ENCODE results near the gene TIAM1. TPM values are rescaled to one million over a fixed set of nuclear protein-coding genes. Genes with fewer than 3 reads are reported as not detected.

TIAM1 gene
- total RNA-seq, 1 experiment from 2014 or later, result 18.8 TPM

DNA sequence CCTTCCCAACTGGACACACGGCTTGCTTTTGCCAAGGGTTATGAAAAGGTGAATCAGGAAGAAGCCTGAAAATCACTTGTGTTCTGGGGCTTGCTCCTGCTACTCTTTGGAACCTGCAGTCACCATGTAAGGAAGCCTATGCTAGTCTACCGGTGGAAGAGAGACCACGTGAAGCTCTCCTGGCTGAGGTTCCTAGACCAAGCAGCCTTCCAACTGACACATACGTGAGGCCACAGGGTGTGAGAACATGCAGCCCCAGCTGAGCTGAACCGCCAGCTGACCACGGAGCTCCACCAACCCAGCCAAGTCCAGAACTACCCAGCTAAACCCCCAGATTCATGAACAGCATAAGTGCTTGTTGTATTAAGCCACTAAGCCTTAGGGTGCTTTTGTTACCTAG lies 233.0 kb downstream of the TIAM1 start:
- no peak overlapping the region for H3K4me3 ChIP-seq (ENCODE audit: insufficient read depth, low read depth, low read length)
- DNase-seq, result no peak
- no peaks in the 10 kb centered on the region for H3K27me3 ChIP-seq (ENCODE audit: control insufficient read depth, insufficient read depth, low read length)
- no peaks in the 10 kb centered on the region for H3K36me3 ChIP-seq (replicated peaks; ENCODE audit: control insufficient read depth, insufficient read depth, low read length)

DNA sequence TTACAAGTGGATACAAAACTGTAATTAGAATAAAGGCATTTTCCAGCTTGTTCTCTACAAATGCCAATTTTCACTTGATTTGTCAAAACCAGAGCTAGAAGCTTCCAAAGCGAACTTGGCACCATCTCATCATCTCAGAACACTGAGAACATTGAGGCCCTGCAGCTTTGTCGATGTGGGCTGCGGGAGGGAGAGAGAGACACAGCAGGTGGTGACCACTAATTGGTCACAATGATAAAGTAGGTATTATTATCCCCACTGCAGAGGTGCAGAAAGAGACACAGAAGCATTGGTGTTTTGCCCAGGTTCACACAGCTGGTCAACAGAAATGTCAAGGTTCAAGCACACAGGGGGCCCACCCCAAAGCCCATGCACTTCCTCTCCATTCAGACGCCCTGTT lies 233.6 kb downstream of the TIAM1 start:
- no peaks in the 10 kb centered on the region for H3K36me3 ChIP-seq (replicated peaks; ENCODE audit: control insufficient read depth, insufficient read depth, low read length)
- DNase-seq, result no peak
- H3K27me3 ChIP-seq (ENCODE audit: control insufficient read depth, insufficient read depth, low read length), result no peaks in the 10 kb centered on the region
- no peak overlapping the region for H3K4me3 ChIP-seq (ENCODE audit: insufficient read depth, low read depth, low read length)

DNA sequence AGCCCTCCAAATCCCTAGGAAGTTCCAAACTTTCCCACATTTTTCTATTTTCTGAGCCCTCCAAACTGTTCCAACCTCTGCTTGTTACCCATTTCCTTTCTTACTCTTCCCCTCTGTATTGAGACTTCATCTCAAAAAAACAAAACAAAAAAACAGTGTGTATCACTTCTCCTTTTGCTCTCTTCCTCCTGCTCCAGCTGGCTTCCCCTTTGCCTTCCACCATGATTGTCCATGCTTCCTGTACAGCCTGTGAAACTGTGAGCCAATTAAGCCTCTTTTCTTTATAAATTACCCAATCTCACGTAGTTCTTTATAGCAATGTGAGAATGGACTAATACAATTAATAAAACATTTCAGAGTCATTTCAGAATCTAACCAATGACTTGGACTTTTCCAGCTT lies 236.2 kb downstream of the TIAM1 start:
- H3K27me3 ChIP-seq (ENCODE audit: control insufficient read depth, insufficient read depth, low read length), result no peaks in the 10 kb centered on the region
- DNase-seq, result no peak

DNA sequence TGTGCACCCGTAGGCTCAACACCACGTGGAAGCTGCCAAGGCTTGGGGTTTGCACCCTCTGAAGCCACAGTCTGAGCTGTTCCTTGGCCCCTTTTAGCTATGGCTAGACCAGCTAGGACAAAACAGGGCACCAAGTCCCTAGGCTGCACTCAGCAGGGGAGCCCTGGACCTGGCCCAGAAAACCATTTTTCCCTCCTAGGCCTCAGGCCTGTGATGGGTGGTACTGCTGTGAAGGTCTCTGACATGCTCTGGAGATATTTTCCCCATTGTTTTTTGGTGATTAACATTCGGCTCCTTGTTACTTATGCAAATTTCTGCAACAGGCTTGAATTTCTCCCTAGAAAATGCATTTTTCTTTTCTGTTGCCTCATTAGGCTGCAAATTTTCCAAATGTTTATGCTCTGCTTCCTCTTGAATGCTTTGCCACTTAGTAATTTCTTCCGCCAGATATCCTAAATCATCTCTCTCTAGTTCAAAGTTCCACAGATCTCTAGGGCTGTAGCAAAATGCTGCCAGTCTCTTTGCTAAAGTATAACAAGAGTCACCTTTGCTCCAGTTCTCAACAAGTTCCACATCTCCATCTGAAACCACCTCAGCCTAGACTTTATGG lies 236.8 kb downstream of the TIAM1 start:
- H3K36me3 ChIP-seq (replicated peaks; ENCODE audit: control insufficient read depth, insufficient read depth, low read length), result no peaks in the 10 kb centered on the region
- no peak for DNase-seq
- H3K4me3 ChIP-seq (ENCODE audit: insufficient read depth, low read depth, low read length), result no peak overlapping the region
- H3K27me3 ChIP-seq (ENCODE audit: control insufficient read depth, insufficient read depth, low read length), result no peaks in the 10 kb centered on the region

More for the DNA sequence above, 236.2 kb downstream of the TIAM1 start:
- Histone ChIP-seq H3K4me3 (ENCODE audit: insufficient read depth, low read depth, low read length) (no peak overlapping the region), H3K36me3 (replicated peaks; ENCODE audit: control insufficient read depth, insufficient read depth, low read length) (no peaks in the 10 kb centered on the region)

DNA sequence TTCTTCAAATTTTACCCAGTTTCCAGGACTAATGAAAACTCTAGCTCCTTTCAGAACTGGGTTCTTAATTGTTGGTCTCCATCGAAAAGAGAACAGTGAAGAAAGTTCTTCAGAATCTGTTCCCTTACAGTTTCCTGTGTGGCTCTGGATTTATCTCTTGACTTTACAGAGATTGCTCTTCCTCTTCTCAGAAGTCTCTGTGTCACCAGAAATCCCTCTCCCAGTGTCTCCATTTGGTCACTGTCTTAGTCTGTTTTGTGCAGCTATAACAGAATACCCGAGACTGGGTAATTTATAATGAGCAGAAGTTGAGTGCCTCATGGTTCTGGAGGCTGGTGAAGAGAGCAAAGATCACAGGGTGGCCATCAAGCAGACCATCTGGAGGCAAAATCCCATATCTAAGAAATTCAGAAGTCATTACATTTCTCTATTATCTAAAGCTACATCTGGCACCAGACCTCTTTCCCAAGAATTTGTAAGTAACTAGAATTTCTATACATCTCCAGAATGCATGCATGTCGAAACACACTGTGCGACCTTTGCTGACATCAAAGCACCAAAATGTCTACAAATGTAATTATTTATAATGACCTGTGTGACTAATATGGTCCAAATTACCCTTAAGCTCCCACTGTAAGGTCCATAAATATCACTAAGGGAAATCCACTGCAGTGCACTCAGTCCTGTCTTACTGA lies 240.3 kb downstream of the TIAM1 start:
- DNase-seq, result no peak
- H3K27me3 ChIP-seq (ENCODE audit: control insufficient read depth, insufficient read depth, low read length), result no peaks in the 10 kb centered on the region
- H3K36me3 ChIP-seq (replicated peaks; ENCODE audit: control insufficient read depth, insufficient read depth, low read length), result no peaks in the 10 kb centered on the region
- H3K4me3 ChIP-seq (ENCODE audit: insufficient read depth, low read depth, low read length), result no peak overlapping the region

DNA sequence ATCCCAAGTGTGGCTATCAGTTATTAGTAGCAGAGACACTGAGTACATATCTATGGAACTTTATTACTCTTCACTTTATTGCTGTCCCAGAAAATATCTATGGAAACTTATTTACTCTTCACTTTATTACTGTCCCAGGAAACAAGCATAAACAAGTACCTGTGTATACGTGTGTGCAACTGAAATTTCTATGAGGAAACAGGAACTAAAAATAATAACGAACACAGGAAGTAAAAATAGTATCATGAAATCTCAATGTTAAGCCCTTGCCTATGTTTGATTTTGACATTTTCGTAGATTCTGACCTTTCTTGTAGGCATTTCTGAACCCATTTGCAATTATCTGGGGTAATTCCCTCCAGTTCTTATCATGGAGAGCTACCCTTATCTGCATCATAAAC lies 240.9 kb downstream of the TIAM1 start:
- Histone ChIP-seq H3K4me3 (ENCODE audit: insufficient read depth, low read depth, low read length) (no peak overlapping the region), H3K36me3 (replicated peaks; ENCODE audit: control insufficient read depth, insufficient read depth, low read length) (no peaks in the 10 kb centered on the region), H3K27me3 (ENCODE audit: control insufficient read depth, insufficient read depth, low read length) (no peaks in the 10 kb centered on the region)
- DNase-seq, result no peak

DNA sequence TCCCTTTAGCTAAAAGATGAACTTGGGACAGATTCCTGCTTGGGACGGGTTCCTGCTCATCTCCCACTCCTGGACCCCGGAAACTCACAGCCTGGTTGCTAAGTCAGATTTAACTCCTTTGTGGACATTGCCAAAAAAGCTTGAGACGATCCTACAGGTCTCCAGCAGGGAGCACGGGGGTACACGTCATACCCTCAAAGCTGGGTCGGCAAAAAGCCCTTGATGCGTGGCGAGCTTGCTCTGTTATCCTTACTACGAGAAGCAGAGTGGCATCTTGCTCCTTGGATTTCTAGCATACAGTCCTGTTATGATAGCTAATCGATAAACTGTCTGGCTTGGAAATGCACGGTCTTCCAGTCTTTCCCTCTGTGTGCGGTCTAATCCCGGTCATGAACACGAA lies 244.9 kb downstream of the TIAM1 start:
- H3K4me3 ChIP-seq (ENCODE audit: insufficient read depth, low read depth, low read length), result no peak overlapping the region
- H3K36me3 ChIP-seq (replicated peaks; ENCODE audit: control insufficient read depth, insufficient read depth, low read length), result no peaks in the 10 kb centered on the region
- no peak for DNase-seq
- H3K27me3 ChIP-seq (ENCODE audit: control insufficient read depth, insufficient read depth, low read length), result no peaks in the 10 kb centered on the region

DNA sequence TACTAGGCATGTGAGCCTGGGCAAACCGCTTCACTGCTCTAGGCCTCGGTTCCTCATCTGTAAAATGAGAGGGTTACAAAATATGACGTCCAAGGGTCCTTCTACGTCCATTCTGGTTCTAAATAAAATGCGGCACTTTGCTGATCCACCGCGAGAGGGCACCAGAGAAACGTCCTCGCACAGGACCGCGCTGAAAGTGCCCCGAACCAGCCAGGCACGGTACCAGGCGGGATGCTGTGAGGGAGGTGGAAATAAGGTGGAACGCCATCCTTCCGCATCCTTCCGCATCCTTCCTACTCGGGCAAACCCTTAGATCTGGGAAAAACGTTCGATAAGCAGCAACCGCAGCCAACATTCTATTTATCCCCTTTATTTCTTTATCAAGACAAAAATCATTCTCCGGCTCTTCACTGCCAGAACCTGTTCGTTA lies 245.5 kb downstream of the TIAM1 start:
- H3K27me3 ChIP-seq (ENCODE audit: control insufficient read depth, insufficient read depth, low read length), result no peaks in the 10 kb centered on the region
- no peak overlapping the region for H3K4me3 ChIP-seq (ENCODE audit: insufficient read depth, low read depth, low read length)
- peak; percentile 73 for DNase-seq
- H3K36me3 ChIP-seq (replicated peaks; ENCODE audit: control insufficient read depth, insufficient read depth, low read length), result no peaks in the 10 kb centered on the region

DNA sequence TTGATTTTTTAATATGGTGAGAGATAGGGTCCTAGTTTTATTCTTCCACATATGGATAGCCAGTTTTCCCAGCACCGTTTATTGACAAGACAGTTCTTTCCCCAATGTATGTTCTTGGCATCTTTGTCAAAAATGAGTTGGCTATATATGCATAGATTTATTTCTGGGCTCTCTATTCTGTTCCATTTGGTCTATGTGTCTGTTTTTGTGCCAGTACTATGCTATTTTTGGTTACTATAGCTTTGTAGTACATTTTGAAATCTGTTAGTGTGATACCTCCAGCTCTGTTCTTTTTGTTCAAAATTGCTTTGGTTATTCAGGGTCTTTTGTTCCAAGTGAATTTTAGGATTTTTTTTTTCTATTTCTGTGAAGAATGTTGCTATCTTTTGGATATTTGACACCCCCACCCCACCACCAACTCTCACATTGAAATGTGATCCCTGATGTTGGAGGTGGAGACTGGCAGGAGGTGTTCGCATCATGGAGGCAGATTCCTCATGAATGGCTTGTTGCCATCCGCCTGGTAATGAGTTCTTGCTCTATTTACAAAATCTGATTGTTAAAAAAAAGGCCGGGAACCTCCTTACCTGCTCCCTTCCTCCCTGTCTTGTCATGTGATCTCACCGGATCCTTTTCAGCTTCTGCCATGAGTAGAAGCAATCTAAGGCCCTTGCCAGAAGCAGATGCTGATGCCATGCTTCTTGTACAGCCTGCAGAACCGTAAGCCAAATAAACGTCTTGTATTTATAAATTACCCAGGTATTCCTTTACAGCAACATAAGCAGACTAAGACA lies 251.0 kb downstream of the TIAM1 start:
- DNase-seq, result no peak
- H3K4me3 ChIP-seq (ENCODE audit: insufficient read depth, low read depth, low read length), result no peak overlapping the region
- no peaks in the 10 kb centered on the region for H3K36me3 ChIP-seq (replicated peaks; ENCODE audit: control insufficient read depth, insufficient read depth, low read length)
- H3K27me3 ChIP-seq (ENCODE audit: control insufficient read depth, insufficient read depth, low read length), result no peaks in the 10 kb centered on the region

DNA sequence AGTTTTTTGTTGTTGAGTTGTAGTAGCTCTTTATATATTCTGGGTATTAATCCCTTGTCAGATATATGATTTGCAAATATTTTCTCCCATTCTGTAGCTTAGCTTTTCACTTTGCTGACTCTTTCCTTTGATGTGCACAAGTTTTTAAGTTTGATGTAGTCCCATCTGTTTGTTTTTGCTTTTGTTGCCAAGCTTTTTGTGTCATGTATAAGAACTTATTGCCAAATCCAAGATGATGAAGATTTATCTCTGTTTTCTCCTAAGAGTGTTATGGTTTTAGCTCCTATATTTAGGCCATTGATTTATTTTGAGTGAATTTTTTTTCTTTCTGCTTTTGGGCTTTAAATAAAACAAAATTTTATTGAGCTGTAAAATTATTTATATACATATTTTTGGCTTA lies 253.7 kb downstream of the TIAM1 start:
- Histone ChIP-seq H3K27me3 (ENCODE audit: control insufficient read depth, insufficient read depth, low read length) (no peaks in the 10 kb centered on the region), H3K36me3 (replicated peaks; ENCODE audit: control insufficient read depth, insufficient read depth, low read length) (no peaks in the 10 kb centered on the region), H3K4me3 (ENCODE audit: insufficient read depth, low read depth, low read length) (no peak overlapping the region)
- no peak for DNase-seq

DNA sequence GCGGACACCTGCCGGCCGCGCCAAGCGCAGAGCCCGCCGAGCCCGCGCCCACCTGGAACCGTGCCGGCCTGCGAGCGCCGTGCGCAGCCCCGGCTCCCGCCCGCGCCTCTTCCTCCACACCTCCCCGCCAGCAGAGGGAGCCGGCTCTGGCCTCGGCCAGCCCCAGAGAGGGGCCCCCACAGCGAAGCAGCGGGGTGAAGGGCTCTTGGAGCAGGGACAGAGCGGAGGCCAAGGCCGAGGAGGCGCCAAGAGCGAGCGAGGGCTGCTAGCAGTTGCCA lies 255.6 kb downstream of the TIAM1 start:
- no peaks in the 10 kb centered on the region for H3K27me3 ChIP-seq (ENCODE audit: control insufficient read depth, insufficient read depth, low read length)
- peak; percentile 34 for DNase-seq
- H3K4me3 ChIP-seq (ENCODE audit: insufficient read depth, low read depth, low read length), result no peak overlapping the region
- no peaks in the 10 kb centered on the region for H3K36me3 ChIP-seq (replicated peaks; ENCODE audit: control insufficient read depth, insufficient read depth, low read length)

DNA sequence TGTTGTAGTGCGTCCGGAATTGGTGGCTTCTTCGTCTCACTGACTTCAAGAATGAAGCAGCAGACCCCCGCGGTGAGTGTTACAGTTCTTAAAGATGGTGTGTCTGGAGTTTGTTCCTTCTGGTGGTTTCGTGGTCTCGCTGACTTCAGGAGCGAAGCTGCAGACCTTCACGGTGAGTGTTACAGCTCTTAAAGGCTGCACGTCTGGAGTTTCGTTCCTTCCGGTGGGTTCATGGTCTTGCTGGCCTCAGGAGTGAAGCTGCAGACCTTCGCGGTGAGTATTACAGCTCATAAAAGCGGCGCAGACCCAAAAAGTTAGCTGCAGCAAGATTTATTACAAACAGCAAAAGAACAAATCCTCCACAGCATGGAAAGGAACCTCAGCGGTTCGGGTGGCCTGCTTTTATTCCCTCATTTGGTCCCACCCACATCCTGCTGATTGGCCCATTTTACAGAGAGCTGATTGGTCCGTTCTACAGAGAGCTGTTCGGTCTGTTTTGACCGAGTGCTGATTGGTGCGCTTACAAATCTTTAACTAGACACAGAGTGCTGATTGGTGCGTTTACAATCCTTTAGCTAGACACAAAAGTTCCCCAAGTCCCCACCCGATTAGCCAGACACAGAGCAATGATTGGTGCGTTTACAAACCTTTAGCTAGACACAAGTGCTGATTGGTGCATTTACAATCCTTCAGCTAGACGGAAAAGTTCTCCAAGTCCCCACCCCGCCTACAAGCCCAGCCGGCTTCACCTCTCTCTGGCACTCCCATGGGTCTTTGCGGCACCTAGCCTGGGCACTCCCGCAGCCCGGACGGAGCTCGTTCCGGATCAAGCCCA lies 256.2 kb downstream of the TIAM1 start:
- no peak overlapping the region for H3K4me3 ChIP-seq (ENCODE audit: insufficient read depth, low read depth, low read length)
- no peaks in the 10 kb centered on the region for H3K27me3 ChIP-seq (ENCODE audit: control insufficient read depth, insufficient read depth, low read length)

DNA sequence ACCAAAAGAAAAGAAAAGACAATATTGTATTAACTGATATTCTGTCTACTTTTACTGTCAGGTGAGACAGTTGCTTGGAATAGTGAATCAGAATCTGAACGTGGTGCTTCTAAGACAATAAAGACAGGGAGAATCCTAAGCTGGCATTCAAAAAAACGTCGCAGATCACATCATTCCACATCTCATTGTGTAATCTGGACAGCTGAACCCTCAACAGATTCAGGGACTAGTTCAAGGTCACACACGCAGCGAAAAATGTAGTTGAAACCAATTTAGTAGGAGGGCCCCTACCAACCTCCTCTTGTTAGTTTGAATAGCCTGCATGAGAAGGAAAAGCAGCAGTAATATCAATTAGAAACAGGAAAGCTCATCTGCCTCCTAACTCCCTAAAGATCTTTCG lies 259.4 kb downstream of the TIAM1 start:
- Histone ChIP-seq H3K27me3 (ENCODE audit: control insufficient read depth, insufficient read depth, low read length) (no peaks in the 10 kb centered on the region), H3K36me3 (replicated peaks; ENCODE audit: control insufficient read depth, insufficient read depth, low read length) (no peaks in the 10 kb centered on the region), H3K4me3 (ENCODE audit: insufficient read depth, low read depth, low read length) (no peak overlapping the region)
- DNase-seq, result no peak

More for the DNA sequence above, 256.2 kb downstream of the TIAM1 start:
- DNase-seq, result no peak
- H3K36me3 ChIP-seq (replicated peaks; ENCODE audit: control insufficient read depth, insufficient read depth, low read length), result no peaks in the 10 kb centered on the region

DNA sequence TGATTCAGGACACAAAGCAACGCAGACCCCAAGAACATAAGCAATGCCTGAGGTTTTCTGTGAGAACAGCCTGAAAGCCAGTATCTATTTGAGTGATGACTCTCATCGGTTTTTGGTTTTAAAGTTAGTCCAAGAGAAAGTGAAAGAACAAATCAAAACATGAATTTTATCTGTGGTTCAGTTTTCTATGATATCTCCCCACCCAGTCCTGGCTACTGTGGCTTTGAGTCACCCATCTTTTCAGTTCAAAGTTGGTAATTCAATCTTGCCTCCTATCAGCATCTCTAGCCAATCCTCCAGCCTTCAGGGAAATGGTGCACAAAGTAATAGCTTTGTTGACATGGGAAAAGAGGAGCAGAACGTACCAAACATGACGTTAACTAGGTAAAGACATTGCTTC lies 265.3 kb downstream of the TIAM1 start:
- H3K4me3 ChIP-seq (ENCODE audit: insufficient read depth, low read depth, low read length), result no peak overlapping the region
- no peaks in the 10 kb centered on the region for H3K36me3 ChIP-seq (replicated peaks; ENCODE audit: control insufficient read depth, insufficient read depth, low read length)
- DNase-seq, result no peak
- H3K27me3 ChIP-seq (ENCODE audit: control insufficient read depth, insufficient read depth, low read length), result no peaks in the 10 kb centered on the region

Measured in H7 (cell line).